RCC 7860 (cell line): Measurements from ENCODE around the gene GBP2.
"Not testable (repeated sequence)": the region's sequence is repeated elsewhere in the genome, so short reads cannot be mapped to it uniquely, and the experiment has no call there.

Source experiments
- DNase-seq: peaks from one replicate; pipeline ENCODE4 v3.0.0-alpha.2; 2015; ENCODE audit warnings: low spot score
- FAIRE-seq: peaks from 2 replicates; lab custom pipeline; 2012; peaks lifted over from hg19 to GRCh38; lab: Jason Lieb, UNC

Gene GBP2

GRCh38 chr1:89128003-89128458, 2.1 kb upstream of the GBP2 start:
- DNase-seq, FAIRE-seq: not testable (repeated sequence)

DNA sequence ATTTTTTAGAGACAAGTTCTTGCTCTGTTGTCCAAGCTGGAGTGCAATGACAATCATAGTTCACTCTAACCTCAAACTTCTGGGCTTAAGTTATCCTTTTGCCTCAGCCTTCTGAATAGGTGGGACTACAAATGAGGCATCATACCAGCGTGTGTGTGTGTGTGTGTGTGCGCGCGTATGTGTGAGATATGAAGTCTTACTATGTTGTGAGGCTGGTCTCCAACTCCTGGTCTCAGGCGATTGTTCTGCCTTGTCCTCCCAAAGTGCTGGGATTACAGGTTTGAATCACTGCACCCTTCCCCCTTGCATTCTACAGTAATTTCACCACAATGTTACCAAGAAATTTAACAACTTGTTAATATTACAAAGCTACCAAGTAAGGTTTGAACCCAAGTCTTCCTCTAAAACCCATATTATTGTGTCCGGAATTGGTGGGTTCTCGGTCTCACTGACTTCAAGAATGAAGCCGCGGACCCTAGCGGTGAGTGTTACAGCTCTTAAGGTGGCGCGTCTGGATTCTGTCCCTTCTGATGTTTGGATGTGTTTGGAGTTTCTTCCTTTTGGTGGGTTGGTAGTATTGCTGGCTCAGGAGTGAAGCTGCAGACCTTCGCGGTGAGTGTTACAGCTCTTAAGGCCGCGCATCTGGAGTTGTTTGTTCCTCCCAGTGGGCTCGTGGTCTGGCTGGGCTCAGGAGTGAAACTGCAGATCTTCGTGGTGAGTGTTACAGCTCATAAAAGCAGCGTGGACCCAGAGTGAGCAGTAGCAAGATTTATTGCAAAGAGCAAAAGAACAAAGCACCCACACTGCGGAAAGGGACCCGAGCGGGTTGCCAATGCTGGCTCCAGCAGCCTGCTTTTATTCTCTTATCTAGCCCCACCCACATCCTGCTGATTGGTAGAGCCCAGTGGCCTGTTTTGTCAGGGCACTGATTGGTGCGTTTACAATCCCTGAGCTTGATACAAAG, 970 bp upstream of the GBP2 start:
- not testable (repeated sequence) for FAIRE-seq, DNase-seq

- no peak for FAIRE-seq
- no peak for DNase-seq
Measured at GRCh38 chr1:89125240-89125912, 538 bp downstream of the GBP2 start.

- FAIRE-seq (no peak), DNase-seq (no peak)
Measured at GRCh38 chr1:89121641-89122040, 4.3 kb downstream of the GBP2 start.

GRCh38 chr1:89114662-89115061, 11.3 kb downstream of the GBP2 start:
- FAIRE-seq (no peak), DNase-seq (no peak)

- DNase-seq (no peak), FAIRE-seq (no peak)
Measured at GRCh38 chr1:89112871-89113613, 12.9 kb downstream of the GBP2 start.

- FAIRE-seq (no peak), DNase-seq (no peak)
Measured at GRCh38 chr1:89104687-89105086, 21.2 kb downstream of the GBP2 start.

GRCh38 chr1:89104147-89104546, 21.8 kb downstream of the GBP2 start:
- FAIRE-seq = no peak
- no peak for DNase-seq

DNA sequence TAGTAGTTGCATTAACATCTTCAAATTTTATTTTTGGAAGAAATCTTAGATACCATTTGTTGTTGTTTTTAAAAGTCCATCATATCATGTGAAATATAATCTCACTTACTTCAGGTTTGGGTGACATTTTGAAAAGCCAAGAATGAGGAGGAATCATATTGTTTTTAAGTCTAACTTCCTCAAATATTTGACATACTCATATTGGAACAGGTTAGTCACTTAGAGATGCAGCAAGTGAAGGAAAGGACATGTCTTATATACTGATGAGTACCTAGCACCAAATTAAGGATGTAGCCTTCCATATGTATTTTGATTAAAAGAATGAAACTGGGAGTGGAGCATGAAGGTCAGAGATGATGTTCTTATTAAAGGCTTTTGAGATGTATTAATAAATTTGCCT, 23.9 kb downstream of the GBP2 start:
- no peak for FAIRE-seq

DNA sequence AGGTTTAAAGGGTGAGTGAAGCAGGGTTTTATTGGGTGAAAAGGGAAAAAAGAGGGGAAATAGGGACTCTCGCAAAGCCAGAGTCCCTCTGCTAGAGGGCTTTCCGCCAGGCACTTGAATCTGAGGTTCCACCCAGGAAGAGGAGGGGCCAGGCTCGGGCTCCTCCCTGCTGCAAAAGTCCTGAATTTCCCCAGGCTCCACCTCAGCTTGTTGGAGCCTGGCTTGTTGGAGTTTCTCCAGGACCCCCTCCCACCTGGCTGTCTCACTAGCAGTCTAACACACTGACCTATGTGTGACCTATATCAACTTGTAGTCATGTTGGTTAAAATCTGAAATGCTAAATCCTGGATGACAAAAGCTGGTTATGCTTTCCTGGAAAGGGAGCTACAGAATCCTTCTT, 25.5 kb downstream of the GBP2 start:
- FAIRE-seq = no peak
- no peak for DNase-seq

More for the DNA sequence above, 23.9 kb downstream of the GBP2 start:
- no peak for DNase-seq

DNA sequence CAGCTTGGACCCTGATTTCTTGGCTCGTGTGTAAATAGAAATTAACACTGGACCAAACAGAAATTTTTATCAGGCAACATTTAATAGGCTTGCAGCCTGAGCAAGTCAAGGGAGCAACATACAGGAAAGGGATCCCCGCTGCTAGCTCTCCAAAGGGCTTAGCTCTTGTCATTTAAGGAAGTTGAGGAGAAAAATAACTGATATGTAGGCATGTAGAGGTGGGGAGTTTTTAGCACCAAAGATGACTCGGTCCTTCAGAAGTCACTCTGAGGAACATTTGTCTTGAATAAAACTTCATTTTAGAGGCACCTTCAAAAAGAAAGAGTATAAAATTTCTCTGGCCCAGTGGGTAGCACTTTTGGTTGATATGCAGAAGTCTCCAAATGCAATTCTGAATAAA, 27.1 kb downstream of the GBP2 start:
- DNase-seq = no peak
- FAIRE-seq = no peak

DNA sequence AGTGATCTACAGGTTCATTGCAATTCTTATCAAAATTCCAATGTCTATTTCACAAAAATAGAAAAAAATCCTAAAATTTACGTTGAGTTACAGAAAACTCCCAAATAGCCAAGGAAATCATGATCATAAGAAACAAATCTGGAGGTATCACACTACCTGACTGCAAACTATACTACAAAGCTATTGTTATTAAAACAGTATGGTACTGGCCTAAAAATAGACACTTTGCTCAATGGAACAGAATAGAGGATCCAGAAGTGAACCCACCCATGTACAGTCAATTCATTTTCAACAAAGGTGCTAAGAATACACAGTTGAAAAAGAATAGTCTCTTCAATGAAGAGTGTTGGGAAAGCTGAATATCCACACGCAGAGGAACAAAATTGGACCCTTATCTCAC, 30.2 kb downstream of the GBP2 start:
- FAIRE-seq (no peak), DNase-seq (no peak)

DNA sequence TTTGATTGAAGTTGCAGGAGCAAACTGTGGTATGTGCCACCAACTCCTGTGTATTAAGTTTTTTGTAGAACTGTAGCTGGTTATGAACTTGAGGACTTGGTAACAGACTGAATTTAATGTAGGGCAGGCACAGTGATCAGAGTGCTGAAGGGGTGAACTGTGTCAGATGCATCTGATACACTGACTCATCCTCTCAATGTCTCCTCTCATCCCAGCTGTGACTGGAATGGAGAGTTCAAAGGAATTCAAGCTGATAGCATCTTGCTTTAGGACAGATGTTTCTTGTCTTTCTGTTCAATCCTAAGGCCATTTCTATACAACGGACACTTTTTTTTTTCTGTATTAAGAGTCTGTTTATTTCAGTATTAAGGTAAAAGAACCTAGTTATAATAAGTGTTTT, 36.0 kb downstream of the GBP2 start:
- FAIRE-seq (no peak), DNase-seq (no peak)

- no peak for DNase-seq
- no peak for FAIRE-seq
Measured at GRCh38 chr1:89088572-89088971, 37.3 kb downstream of the GBP2 start.

GRCh38 chr1:89087241-89087640, 38.7 kb downstream of the GBP2 start:
- DNase-seq (no peak), FAIRE-seq (no peak)

- FAIRE-seq (peak; percentile 15), DNase-seq (peak; percentile 51)
Measured at GRCh38 chr1:89085781-89086180, 40.1 kb downstream of the GBP2 start.

DNA sequence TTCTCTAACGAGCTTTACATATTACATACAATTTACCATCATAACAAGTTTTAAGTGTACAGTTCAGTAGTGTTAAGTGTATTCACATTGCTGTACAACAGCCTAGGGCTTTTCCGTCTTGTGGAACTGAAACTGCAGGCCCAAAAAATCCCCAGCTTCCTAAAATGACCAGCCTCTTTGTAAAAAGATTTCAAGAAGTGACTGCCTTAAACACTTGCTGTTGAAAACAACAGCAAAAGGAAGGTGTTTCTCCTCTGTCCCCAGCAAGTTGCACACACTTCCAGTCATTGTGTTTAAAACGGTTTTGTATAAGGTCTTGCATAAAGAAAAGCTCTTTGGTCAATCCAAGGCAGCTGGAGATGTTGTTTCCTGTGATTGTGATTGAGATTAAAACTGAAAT, 44.9 kb downstream of the GBP2 start:
- FAIRE-seq (no peak), DNase-seq (no peak)

DNA sequence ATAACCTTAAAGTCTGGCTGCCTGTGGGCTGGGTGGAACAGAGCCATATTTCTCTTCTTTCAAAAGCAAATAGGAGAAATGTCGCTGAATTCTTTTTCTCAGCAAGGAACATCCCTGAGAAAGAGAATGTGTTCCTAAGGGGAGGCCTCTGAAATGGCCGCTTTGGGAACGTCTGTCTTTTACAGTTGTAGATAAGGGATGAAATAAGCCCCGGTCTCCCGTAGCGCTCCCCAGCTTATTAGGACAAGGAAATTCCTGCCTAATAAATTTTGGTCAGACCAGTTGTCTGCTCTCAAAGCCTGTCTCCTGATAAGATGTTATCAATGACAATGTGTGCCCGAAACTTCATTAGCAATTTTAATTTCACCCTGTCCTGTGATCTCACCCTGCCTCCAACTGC, 45.8 kb downstream of the GBP2 start:
- not testable (repeated sequence) for FAIRE-seq, DNase-seq

GRCh38 chr1:89072466-89073065, 53.3 kb downstream of the GBP2 start:
- FAIRE-seq, DNase-seq: not testable (repeated sequence)

GRCh38 chr1:89070509-89070908, 55.4 kb downstream of the GBP2 start:
- FAIRE-seq (no peak), DNase-seq (no peak)

DNA sequence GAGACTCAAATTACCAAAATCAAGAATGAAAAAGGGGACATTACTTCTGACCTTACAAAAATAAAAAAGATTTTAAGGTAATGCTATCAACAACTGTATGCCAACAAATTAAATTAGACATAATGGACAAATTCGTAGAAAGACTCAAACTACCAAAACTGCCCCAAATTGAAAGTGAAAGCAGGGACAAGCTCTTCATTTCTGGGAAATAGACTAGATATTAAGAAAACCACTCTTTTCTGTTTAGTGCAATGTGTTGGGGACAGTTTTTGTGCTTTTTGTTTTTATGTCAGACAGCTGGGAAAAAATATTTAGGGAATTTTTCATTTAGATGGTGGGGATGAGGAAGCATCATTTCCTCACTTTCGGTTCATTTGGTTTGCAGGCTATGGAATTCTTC, 56.0 kb downstream of the GBP2 start:
- FAIRE-seq (no peak), DNase-seq (no peak)
